Stimulated activated CD8-positive, alpha-beta memory T cell treated with anti-CD3 and anti-CD28 coated beads, Interleukin-15, amount 100 ng/mL, for 1 hour (primary cell): ENCODE results near the gene GPER1.

Experiments
- DNase-seq: peaks from one replicate; pipeline ENCODE4 v3.0.0-alpha.2; 2020; ENCODE audit warnings: low read depth

Gene GPER1

GRCh38 chr7:1090236-1090635 is 2.3 kb downstream of the GPER1 start:
- no peak for DNase-seq

DNA sequence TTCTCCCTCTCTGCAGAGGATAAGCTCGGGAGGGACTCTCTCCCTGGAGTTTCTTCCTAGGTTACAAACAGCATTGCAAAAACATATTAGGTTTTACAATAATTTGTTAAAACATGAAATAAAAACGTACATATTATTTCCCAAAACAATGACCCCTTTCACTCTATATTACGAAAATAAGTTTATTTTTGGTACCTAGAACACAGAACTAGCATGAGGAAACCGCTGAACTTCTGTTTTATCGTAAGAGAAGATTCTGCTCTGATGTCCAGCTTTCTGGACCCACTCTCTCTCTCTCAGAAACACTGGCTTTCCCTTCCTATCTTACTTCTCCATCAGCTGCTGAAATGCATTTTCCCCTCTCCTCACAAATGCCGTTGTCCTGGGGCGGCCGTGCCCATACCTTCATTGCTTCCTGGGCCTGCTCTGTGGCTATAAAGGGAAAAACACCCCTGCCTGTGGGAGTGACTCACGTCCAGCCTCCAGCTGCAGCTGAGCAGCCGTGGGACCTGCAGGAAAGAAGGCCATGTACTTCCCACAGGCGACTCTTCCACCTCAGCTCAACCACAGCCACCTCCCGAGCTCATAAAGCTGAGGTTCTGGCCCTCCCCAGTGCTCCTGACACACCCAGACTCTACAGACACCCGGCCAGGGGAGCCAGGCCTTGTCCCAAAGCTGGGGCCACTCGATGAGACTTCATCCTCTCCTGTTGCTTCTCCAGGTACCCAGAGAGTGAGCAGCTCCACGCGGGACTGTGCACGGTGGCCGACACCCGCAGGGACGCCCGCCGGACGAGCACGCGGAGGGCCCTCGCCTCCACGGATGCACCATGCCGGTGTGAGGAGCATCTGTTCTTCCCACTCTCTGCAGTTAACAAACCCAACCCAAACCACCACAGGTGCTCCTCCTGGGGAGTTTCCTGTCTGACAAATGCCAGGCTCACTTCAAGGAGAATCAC is 3.1 kb downstream of the GPER1 start:
- no peak for DNase-seq

- DNase-seq = no peak
These were observed 3.7 kb downstream of the GPER1 start for GRCh38 chr7:1091644-1092027.

DNA sequence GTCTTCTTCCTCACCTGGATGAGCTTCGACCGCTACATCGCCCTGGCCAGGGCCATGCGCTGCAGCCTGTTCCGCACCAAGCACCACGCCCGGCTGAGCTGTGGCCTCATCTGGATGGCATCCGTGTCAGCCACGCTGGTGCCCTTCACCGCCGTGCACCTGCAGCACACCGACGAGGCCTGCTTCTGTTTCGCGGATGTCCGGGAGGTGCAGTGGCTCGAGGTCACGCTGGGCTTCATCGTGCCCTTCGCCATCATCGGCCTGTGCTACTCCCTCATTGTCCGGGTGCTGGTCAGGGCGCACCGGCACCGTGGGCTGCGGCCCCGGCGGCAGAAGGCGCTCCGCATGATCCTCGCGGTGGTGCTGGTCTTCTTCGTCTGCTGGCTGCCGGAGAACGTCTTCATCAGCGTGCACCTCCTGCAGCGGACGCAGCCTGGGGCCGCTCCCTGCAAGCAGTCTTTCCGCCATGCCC is 4.3 kb downstream of the GPER1 start:
- DNase-seq = no peak

- no peak for DNase-seq
These were observed 5.0 kb downstream of the GPER1 start for GRCh38 chr7:1092806-1093501.

DNA sequence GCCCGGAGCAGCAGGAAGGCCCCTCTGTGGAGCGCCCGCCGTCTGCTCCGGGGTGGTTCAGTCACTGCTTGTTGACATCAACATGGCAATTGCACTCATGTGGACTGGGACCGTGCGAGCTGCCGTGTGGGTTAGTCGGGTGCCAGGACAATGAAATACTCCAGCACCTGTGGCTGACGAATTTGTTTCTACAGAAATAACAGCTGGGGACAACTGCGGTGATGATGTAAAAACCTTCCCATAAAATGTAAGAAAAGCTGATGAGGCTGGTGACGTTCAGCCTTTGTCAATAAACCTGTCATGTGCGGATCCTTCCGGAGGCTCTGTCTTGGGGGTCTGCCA is 5.6 kb downstream of the GPER1 start:
- DNase-seq = no peak

- no peak for DNase-seq
These were observed 6.1 kb downstream of the GPER1 start for GRCh38 chr7:1093916-1094508.

- DNase-seq = no peak
These were observed 7.0 kb downstream of the GPER1 start for GRCh38 chr7:1094870-1095269.

DNA sequence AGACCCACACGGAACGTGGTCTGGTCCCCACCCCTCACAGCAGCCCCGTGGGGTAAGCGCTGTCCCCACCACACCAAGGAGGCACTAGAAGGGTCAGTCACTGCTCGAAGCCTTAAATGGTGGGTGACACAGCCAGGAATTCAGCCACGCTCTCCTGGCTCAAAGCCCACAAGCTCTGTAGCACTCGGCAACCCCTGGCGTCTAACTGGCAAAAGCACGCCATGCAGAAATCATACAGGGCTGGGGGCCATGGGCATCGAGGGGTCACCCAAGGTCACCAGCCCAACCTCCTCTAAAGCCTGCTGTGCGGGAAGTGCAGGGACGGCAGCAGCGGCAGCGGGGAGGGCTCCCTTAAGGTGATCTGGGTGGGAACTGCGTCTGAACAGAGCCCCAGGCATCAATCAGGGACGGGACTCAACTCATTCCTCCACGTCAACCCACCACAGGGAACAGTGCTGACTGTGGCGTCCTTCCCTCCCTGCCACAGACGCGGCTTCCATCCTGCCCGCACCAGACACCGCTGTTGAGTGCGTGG is 7.8 kb downstream of the GPER1 start:
- no peak for DNase-seq

GRCh38 chr7:1096156-1097119 is 8.5 kb downstream of the GPER1 start:
- no peak for DNase-seq

GRCh38 chr7:1097120-1097504 is 9.2 kb downstream of the GPER1 start:
- DNase-seq = no peak

DNA sequence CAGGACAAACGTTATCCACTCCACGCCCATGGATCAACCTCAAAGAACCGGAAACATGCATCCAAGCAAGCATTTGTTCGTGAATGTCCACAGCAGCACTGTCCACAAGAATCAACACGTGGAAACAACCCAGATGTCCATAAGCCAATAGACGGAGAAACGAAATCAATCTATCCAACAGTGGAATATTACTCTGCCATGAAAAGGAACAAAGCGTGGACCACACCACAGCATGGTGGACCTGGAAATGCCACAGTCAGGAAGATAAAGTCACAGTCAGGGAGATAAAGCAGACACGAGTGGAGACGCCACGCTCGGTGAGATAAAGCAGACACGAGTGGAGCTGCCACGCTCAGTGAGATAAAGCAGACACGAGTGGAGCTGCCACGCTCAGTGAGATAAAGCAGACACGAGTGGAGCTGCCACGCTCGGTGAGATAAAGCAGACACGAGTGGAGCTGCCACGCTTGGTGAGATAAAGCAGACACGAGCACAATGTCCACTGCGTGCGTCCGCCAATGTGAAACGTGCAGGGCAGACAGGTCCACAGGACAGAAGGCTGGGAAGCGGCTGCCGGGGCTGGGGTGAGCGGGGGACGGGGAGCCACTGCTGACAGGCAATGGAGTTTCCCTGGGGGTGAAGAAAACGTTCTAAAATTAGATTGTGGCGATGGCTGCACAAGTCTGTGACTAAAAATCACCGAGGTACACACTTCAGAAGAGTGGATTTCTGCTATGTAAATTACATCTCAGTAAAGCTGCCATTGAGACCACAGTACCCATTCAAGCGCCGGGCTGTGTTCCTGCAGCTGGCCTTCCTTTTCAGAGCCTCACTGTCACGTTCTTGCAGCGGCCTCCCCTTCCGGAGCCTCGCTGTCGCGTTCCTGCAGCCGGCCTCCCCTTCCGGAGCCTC is 10.6 kb downstream of the GPER1 start:
- no peak for DNase-seq

DNA sequence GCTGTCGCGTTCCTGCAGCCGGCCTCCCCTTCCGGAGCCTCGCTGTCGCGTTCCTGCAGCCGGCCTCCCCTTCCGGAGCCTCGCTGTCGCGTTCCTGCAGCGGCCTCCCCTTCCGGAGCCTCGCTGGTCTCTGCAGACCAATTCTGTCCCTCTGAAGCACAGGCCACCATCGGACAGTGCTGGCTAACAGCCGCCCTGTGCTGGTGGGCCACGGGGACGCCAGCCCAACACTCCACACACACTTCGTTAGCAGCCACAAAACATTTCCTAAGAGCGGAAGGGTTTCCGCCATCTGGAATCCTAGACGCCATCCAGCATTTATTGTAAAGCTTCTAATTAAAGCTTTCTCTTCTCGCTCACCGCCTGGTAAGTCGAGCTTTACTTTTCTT is 11.2 kb downstream of the GPER1 start:
- no peak for DNase-seq

GRCh38 chr7:1099637-1100036 is 11.7 kb downstream of the GPER1 start:
- no peak for DNase-seq

DNA sequence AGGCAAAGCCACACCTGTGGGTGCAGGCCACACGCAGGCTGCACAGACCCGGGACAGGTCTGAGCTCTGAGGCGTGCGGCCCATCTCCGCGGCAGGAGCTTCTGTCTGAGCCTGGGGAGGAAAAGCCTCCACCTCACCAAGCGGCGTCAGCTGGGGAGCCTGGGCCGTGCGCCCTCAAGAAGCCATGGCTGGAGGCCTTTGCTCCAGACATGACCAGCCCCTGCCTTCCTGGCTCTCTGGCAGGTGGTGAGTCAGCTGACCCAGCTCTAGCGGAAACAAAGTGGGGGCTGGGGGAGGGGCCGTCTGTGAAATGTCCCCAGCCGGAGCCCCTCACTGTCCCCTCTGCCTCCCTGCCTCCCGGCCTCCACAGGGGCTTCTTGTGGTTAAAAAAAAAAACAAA is 12.5 kb downstream of the GPER1 start:
- no peak for DNase-seq

- DNase-seq = no peak
These were observed 13.1 kb downstream of the GPER1 start for GRCh38 chr7:1100834-1101562.

DNA sequence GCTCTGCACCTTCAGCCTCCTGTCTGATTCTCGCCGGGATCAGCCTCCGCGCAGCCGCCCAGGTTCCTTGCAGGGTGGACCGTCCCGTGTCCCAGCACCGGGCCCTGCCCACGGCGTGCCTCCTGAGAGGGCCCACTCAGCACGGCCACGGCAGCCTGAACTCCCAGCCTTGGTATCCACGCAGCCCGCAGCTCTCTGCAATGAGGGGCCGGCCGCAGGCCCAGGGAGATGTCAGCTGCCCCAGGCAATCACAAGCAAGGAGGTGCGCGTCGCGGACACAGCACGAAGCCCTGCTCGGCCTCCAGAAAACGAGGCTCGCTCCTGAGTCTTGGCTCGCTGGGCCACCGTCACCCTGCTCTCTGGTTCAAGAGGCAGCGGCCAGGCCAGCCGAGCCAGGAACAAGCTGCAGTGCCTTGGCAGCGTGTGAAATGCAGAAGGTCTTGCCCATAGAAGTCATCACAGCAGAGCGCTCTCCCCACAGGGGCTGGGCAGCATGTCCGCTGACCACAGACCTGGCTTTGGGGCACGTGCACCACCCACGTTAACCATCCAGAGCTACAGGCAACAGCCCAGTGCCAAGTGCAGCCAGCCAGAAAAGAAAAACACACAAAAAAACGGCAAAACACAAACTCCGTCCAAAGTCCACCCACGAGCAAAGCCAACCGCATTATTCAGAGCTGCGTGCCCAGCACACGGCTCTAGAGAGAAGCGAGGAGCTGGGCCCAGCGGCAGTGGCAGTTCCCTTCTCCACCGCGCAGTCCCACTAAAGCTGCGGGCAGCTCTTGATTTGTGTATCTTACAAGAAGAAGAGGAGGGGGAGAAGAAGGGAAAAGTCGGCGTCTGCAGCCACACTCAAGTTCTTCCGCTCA is 13.9 kb downstream of the GPER1 start:
- DNase-seq = no peak

- no peak for DNase-seq
These were observed 15.3 kb downstream of the GPER1 start for GRCh38 chr7:1103009-1103788.
